SK-N-SH (cell line): ENCODE data around the gene PTGR3. TPM values are rescaled to one million over a fixed set of nuclear protein-coding genes. Genes with fewer than 3 reads are reported as not detected.

ENCODE experiments used
- CTCF ChIA-PET: fragments of 300-600, 350-600 bp; formaldehyde crosslinking; extraction: SDS; loops from one replicate; lab custom pipeline; 2021; lab: Yijun Ruan, JAX
- POLR2A ChIA-PET: fragments of 350-600 bp; sonication (Branson Sonifier 250); formaldehyde crosslinking; extraction: SDS; loops from one replicate; lab custom pipeline; 2020; ENCODE audit warnings: antibody characterized with exemption, inconsistent platforms; lab: Yijun Ruan, JAX
- DNase-seq: peaks from one replicate; pipeline ENCODE4 v3.0.0; 2012
- H2AFZ ChIP-seq: fragments of 200-600 bp; sonication (generic); 2 replicates; pipeline ENCODE4 v1.8.1; 2016; ENCODE audit warnings: antibody characterized with exemption, mild to moderate bottlenecking, low read depth
- H3F3A ChIP-seq: fragments of 200-600 bp; sonication (generic); replicated peaks from 2 replicates; pipeline ENCODE3; 2016; ENCODE audit warnings: antibody characterized with exemption, mild to moderate bottlenecking; ENCODE audit not compliant: insufficient read depth
- H3K27ac ChIP-seq, 2 experiments: fragments of 200-500 bp in 1 of 2; fragments of 200-600 bp in 1 of 2; sonication (Bioruptor generic) in 1 of 2; sonication (generic), shearing (Covaris generic) in 1 of 2; 2 replicates each; pipeline versions ENCODE4 v1.5.1 to v1.6.1; 2014 to 2016; ENCODE audit warnings: low read depth in 2 of 2, inconsistent platforms in 1 of 2, low read length in 1 of 2, mild to moderate bottlenecking in 1 of 2, mixed read lengths in 1 of 2
- H3K27me3 ChIP-seq: fragments of 200-600 bp; sonication (generic), shearing (Covaris generic); 2 replicates; pipeline ENCODE4 v1.6.1; 2016; ENCODE audit warnings: mixed run types; ENCODE audit not compliant: insufficient read depth
- H3K36me3 ChIP-seq, 2 experiments: fragments of 200-500 bp in 1 of 2; fragments of 200-600 bp in 1 of 2; sonication (Bioruptor generic) in 1 of 2; sonication (generic) in 1 of 2; replicated peaks in 1 of 2; 2 replicates each; pipeline versions ENCODE3 to v1.5.1; 2014 to 2016; ENCODE audit warnings: low read length in 1 of 2, mild to moderate bottlenecking in 1 of 2; ENCODE audit not compliant: insufficient read depth in 2 of 2, control insufficient read depth in 1 of 2
- H3K4me1 ChIP-seq, 2 experiments: fragments of 200-500 bp in 1 of 2; fragments of 200-600 bp in 1 of 2; sonication (Bioruptor generic) in 1 of 2; sonication (generic), shearing (Covaris generic) in 1 of 2; 2 replicates each; pipeline versions ENCODE4 v1.5.1 to v1.6.1; 2014 to 2016; ENCODE audit warnings: low read depth in 1 of 2, low read length in 1 of 2, mixed run types in 1 of 2; ENCODE audit not compliant: insufficient read depth in 2 of 2, control insufficient read depth in 1 of 2
- H3K4me2 ChIP-seq: fragments of 200-600 bp; sonication (generic), shearing (Covaris generic); 2 replicates; pipeline ENCODE4 v1.6.1; 2017; ENCODE audit warnings: mixed run types
- H3K4me3 ChIP-seq, 2 experiments: fragments of 200-500 bp in 1 of 2; fragments of 200-600 bp in 1 of 2; sonication (Bioruptor generic) in 1 of 2; sonication (generic), shearing (Covaris generic) in 1 of 2; 2 replicates each; pipeline versions ENCODE4 v1.5.1 to v1.8.1; 2014 to 2016; ENCODE audit warnings: low read depth in 2 of 2, inconsistent platforms in 1 of 2, low read length in 1 of 2, mild to moderate bottlenecking in 1 of 2, mixed read lengths in 1 of 2, moderate library complexity in 1 of 2
- H3K79me2 ChIP-seq: fragments of 200-600 bp; sonication (generic); 2 replicates; pipeline ENCODE4 v1.8.1; 2017; ENCODE audit warnings: mild to moderate bottlenecking; ENCODE audit not compliant: insufficient read depth
- H3K9ac ChIP-seq: fragments of 200-600 bp; sonication (generic); 2 replicates; pipeline ENCODE4 v1.6.1; 2017; ENCODE audit warnings: mixed run types
- H3K9me2 ChIP-seq: fragments of 200-600 bp; sonication (generic); 2 replicates; pipeline ENCODE4 v1.6.1; 2017; ENCODE audit warnings: mixed run types
- H3K9me3 ChIP-seq: fragments of 200-600 bp; sonication (generic); 2 replicates; pipeline ENCODE4 v1.6.1; 2017; ENCODE audit warnings: mixed run types, mild to moderate bottlenecking, moderate library complexity
- H4K20me1 ChIP-seq: fragments of 200-600 bp; sonication (generic); 2 replicates; pipeline ENCODE4 v1.6.1; 2017; ENCODE audit warnings: mild to moderate bottlenecking, mixed run types; ENCODE audit not compliant: insufficient read depth
- CHD2 ChIP-seq: fragments of 150-350 bp; IDR thresholded peaks from 2 replicates; pipeline ENCODE4 v1.6.1; 2018; ENCODE audit warnings: low read length; ENCODE audit not compliant: partially characterized antibody
- ELF1 ChIP-seq: IDR thresholded peaks from 2 replicates; pipeline ENCODE4 v1.4.0; 2012
- EZH2phosphoT487 ChIP-seq: fragments of 200-600 bp; sonication (generic); IDR thresholded peaks from 2 replicates; pipeline ENCODE4 v1.6.1; 2017; ENCODE audit warnings: low read depth, mixed run types, mild to moderate bottlenecking, antibody characterized with exemption, moderate library complexity, borderline replicate concordance
- FOSL2 ChIP-seq: IDR thresholded peaks from 2 replicates; pipeline ENCODE4 v1.4.0; 2012; ENCODE audit warnings: low read depth, mild to moderate bottlenecking, moderate library complexity, borderline replicate concordance
- FOXJ3 ChIP-seq: sonication (generic); formaldehyde crosslinking; IDR thresholded peaks from 2 replicates; pipeline ENCODE4 v1.5.1; 2020; ENCODE audit warnings: mild to moderate bottlenecking, missing genetic modification reagents
- FOXM1 ChIP-seq: IDR thresholded peaks from 2 replicates; pipeline ENCODE4 v1.4.0; 2012; ENCODE audit warnings: low read depth, mild to moderate bottlenecking
- MEF2A ChIP-seq: IDR thresholded peaks from 2 replicates; pipeline ENCODE4 v1.4.0; 2012; ENCODE audit warnings: low read depth, borderline replicate concordance
- MXI1 ChIP-seq: IDR thresholded peaks from 2 replicates; pipeline ENCODE4 v1.6.1; 2012; ENCODE audit warnings: mild to moderate bottlenecking, low read depth, low read length, improper control_type of control experiment
- NRF1 ChIP-seq: IDR thresholded peaks from 2 replicates; pipeline ENCODE4 v1.6.1; 2012; ENCODE audit warnings: low read depth, mild to moderate bottlenecking, low read length
- RAD21 ChIP-seq: IDR thresholded peaks from 2 replicates; pipeline ENCODE4 v1.6.1; 2012; ENCODE audit warnings: mild to moderate bottlenecking, low read length
- RCOR1 ChIP-seq: fragments of 150-350 bp; IDR thresholded peaks from 2 replicates; pipeline ENCODE4 v1.6.1; 2017; ENCODE audit warnings: antibody characterized with exemption, low read length
- RFX5 ChIP-seq: IDR thresholded peaks from 2 replicates; pipeline ENCODE4 v1.6.1; 2012; ENCODE audit warnings: mild to moderate bottlenecking, improper control_type of control experiment, low read length
- TAF1 ChIP-seq: IDR thresholded peaks from 2 replicates; pipeline ENCODE4 v1.6.1; 2012; ENCODE audit warnings: low read depth, mild to moderate bottlenecking, low read length, moderate library complexity, borderline replicate concordance
- TCF12 ChIP-seq: IDR thresholded peaks from 2 replicates; pipeline ENCODE4 v1.4.0; 2012
- WGBS: methylation state at CpG from one replicate; pipeline ENCODE4 v1.1.6; 2017; ENCODE audit warnings: low lambda C conversion rate; 5-methylcytosine and 5-hydroxymethylcytosine counted together
- polyA plus RNA-seq, 3 experiments: library from polyadenylated mRNA; depleted of rRNA; stranded (reverse); fragments of >200 nt; gene quantifications; 2 replicates each; pipeline ENCODE4 v1.2.3, GENCODE V29; 2012
- TF ChIP-seq, protein P1 (sequence below): fragments of 200-600 bp; sonication (generic); IDR thresholded peaks from 2 replicates; pipeline ENCODE4 v1.6.1; 2017; ENCODE audit warnings: antibody characterized with exemption, mild to moderate bottlenecking, moderate library complexity
- TF ChIP-seq, protein P2 (sequence below): IDR thresholded peaks from 2 replicates; pipeline ENCODE4 v1.4.0; 2012; ENCODE audit warnings: low read depth, borderline replicate concordance

The PTGR3 gene
- polyA plus RNA-seq, 1 of the 3 experiments (the other 2 are of a cell fraction): 20.7 TPM

GRCh38 chr18:75229437-75229836 is 20.5 kb upstream of the PTGR3 start:
- no peak overlapping the region for H3K27ac ChIP-seq
- DNase-seq: no peak
- H3K4me1 ChIP-seq: peaks cover 0 to 13% of the 10 kb centered on the region in 2 experiments; a peak in 2 of 4 replicates
- CTCF ChIA-PET: interaction anchor here (0.8 to 0.9 kb wide), 2 partner anchors 19 to 563 kb away, joined by 3 to 5 read pairs; partner anchors contain the start of gene TSHZ1
- POLR2A ChIA-PET: no interaction called here
- no peak for TF ChIP-seq CHD2
- peaks cover 4% of the 10 kb centered on the region; the same call in 1 of the 2 replicates for H3K79me2 ChIP-seq
- no peaks in the 10 kb centered on the region for H3K27me3 ChIP-seq
- no peak overlapping the region for H3K9ac ChIP-seq
- H3K9me2 ChIP-seq: no peaks in the 10 kb centered on the region
- 84% methylated on average over 8 of the region's 8 CpGs for WGBS
- H3F3A ChIP-seq: no peaks in the 10 kb centered on the region
- H3K4me2 ChIP-seq: no peak overlapping the region
- H3K9me3 ChIP-seq: no peaks in the 10 kb centered on the region
- H3K4me3 ChIP-seq: no peak overlapping the region
- no peaks in the 10 kb centered on the region for H4K20me1 ChIP-seq
- H2AFZ ChIP-seq: no peak overlapping the region
- H3K36me3 ChIP-seq: no peaks in the 10 kb centered on the region

- Histone ChIP-seq H3K4me1 (peaks cover 0 to 13% of the 10 kb centered on the region in 2 experiments; a peak in 2 of 4 replicates), H3K27me3 (no peaks in the 10 kb centered on the region), H3K9me3 (no peaks in the 10 kb centered on the region), H3K4me2 (no peak overlapping the region), H3K9me2 (no peaks in the 10 kb centered on the region), H3K4me3 (no peak overlapping the region), H3F3A (no peaks in the 10 kb centered on the region), H4K20me1 (no peaks in the 10 kb centered on the region), H3K9ac (no peak overlapping the region), H3K79me2 (peaks cover 4% of the 10 kb centered on the region; the same call in 1 of the 2 replicates), H3K36me3 (no peaks in the 10 kb centered on the region), H3K27ac (no peak overlapping the region), H2AFZ (no peak overlapping the region)
- POLR2A ChIA-PET: no interaction called here
- no peak for DNase-seq
- CTCF ChIA-PET: interaction anchor here (0.8 to 0.9 kb wide), 2 partner anchors 19 to 562 kb away, joined by 3 to 5 read pairs; partner anchors contain the start of gene TSHZ1
- TF ChIP-seq ELF1 (no peak), RFX5 (no peak), FOXJ3 (CRISPR knock-in tag) (no peak), FOXM1 (no peak), EZH2phosphoT487 (no peak), TAF1 (no peak), RAD21 (no peak), MXI1 (no peak), FOSL2 (no peak), CHD2 (no peak), RCOR1 (no peak), TCF12 (no peak), MEF2A (no peak), NRF1 (no peak)
- TF ChIP-seq, protein P1, sequence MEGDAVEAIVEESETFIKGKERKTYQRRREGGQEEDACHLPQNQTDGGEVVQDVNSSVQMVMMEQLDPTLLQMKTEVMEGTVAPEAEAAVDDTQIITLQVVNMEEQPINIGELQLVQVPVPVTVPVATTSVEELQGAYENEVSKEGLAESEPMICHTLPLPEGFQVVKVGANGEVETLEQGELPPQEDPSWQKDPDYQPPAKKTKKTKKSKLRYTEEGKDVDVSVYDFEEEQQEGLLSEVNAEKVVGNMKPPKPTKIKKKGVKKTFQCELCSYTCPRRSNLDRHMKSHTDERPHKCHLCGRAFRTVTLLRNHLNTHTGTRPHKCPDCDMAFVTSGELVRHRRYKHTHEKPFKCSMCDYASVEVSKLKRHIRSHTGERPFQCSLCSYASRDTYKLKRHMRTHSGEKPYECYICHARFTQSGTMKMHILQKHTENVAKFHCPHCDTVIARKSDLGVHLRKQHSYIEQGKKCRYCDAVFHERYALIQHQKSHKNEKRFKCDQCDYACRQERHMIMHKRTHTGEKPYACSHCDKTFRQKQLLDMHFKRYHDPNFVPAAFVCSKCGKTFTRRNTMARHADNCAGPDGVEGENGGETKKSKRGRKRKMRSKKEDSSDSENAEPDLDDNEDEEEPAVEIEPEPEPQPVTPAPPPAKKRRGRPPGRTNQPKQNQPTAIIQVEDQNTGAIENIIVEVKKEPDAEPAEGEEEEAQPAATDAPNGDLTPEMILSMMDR: no peak
- TF ChIP-seq, protein P2, sequence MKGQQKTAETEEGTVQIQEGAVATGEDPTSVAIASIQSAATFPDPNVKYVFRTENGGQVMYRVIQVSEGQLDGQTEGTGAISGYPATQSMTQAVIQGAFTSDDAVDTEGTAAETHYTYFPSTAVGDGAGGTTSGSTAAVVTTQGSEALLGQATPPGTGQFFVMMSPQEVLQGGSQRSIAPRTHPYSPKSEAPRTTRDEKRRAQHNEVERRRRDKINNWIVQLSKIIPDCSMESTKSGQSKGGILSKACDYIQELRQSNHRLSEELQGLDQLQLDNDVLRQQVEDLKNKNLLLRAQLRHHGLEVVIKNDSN: no peak
- WGBS: 85% methylated on average over 5 of the region's 9 CpGs
These were observed 20.0 kb upstream of the PTGR3 start for GRCh38 chr18:75228967-75229366.
